ENCODE results near the gene C1S.

The C1S gene

GRCh38 chr12:7096979-7097378, 36.5 kb downstream of the C1S start:
- H3K36me3 ChIP-seq (ENCODE audit: control insufficient read depth in 2 of 2, insufficient read depth in 1 of 2, low read length in 2 of 2) = peaks cover 0 to 17% of the 10 kb centered on the region in 2 experiments; a peak in 1 of 3 replicates
- H3K27ac ChIP-seq (ENCODE audit: extremely low read depth, low read depth, low read length) = no peak overlapping the region
- no peaks in the 10 kb centered on the region for H3K9me3 ChIP-seq (ENCODE audit: control insufficient read depth, insufficient read depth, low read depth, low read length)
- no peaks in the 10 kb centered on the region for H3K4me1 ChIP-seq (ENCODE audit: control insufficient read depth, insufficient read depth, low read length)
- POLR2A ChIA-PET = interaction anchor here (1.0 kb wide), 1 partner anchor 152 kb away, joined by 4 read pairs; no protein-coding TSS in a partner anchor
- CTCF ChIA-PET = interaction anchor here (0.6 kb wide), 2 partner anchors 16 to 337 kb away, joined by 3 to 6 read pairs; no protein-coding TSS in a partner anchor
- TF ChIP-seq GLI4 (tag by site-specific recombination; IDR thresholded peaks at IDR 0.05) = no peak
- no peak for TF ChIP-seq ZNF707 (tag by site-specific recombination; IDR thresholded peaks at IDR 0.05)
- no peak for TF ChIP-seq AEBP2 (tag by site-specific recombination; IDR thresholded peaks at IDR 0.05; ENCODE audit: borderline replicate concordance)
- no peak for TF ChIP-seq ZBTB11 (tag by site-specific recombination; conservative IDR thresholded peaks at IDR 0.05; ENCODE audit: low read depth)
- TF ChIP-seq ZNF529 (tag by site-specific recombination; IDR thresholded peaks at IDR 0.05; ENCODE audit: insufficient replicate concordance) = no peak
- no peak for TF ChIP-seq ZNF610 (tag by site-specific recombination; IDR thresholded peaks at IDR 0.05; ENCODE audit: borderline replicate concordance)
- H3K4me3 ChIP-seq (ENCODE audit: low read depth, low read length) = no peak overlapping the region

- H3K27ac ChIP-seq (ENCODE audit: extremely low read depth, low read depth, low read length) = no peak overlapping the region
- POLR2A ChIA-PET = no interaction called here
- no peaks in the 10 kb centered on the region for H3K9me3 ChIP-seq (ENCODE audit: control insufficient read depth, insufficient read depth, low read depth, low read length)
These were observed 38.9 kb downstream of the C1S start for GRCh38 chr12:7099290-7099996.

More at GRCh38 chr12:7099290-7099996, 38.9 kb downstream of the C1S start:
- CTCF ChIA-PET = interaction anchor here (0.6 to 4.6 kb wide), 3 partner anchors 9 to 45 kb away, joined by 3 to 32 read pairs (median 4); no protein-coding TSS in a partner anchor
- TF ChIP-seq ZNF530 (tag by site-specific recombination; IDR thresholded peaks at IDR 0.05; ENCODE audit: low read depth) (no peak), PRDM10 (tag by site-specific recombination; IDR thresholded peaks at IDR 0.05) (no peak), ZNF473 (tag by site-specific recombination; IDR thresholded peaks at IDR 0.05) (no peak), ZNF560 (tag by site-specific recombination; IDR thresholded peaks at IDR 0.05; ENCODE audit: borderline replicate concordance) (no peak), ZNF529 (tag by site-specific recombination; IDR thresholded peaks at IDR 0.05; ENCODE audit: insufficient replicate concordance) (no peak), ZNF394 (tag by site-specific recombination; IDR thresholded peaks at IDR 0.05; ENCODE audit: borderline replicate concordance) (no peak), ZNF521 (tag by site-specific recombination; IDR thresholded peaks at IDR 0.05) (no peak), ZNF654 (tag by site-specific recombination; IDR thresholded peaks at IDR 0.05; ENCODE audit: low read depth) (no peak), ZNF140 (tag by site-specific recombination; IDR thresholded peaks at IDR 0.05) (no peak), ZNF366 (tag by site-specific recombination; conservative IDR thresholded peaks at IDR 0.05) (no peak), ZFP37 (tag by site-specific recombination; IDR thresholded peaks at IDR 0.05) (no peak), TSHZ1 (tag by site-specific recombination; IDR thresholded peaks at IDR 0.05; ENCODE audit: borderline replicate concordance) (no peak), SP3 (tag by site-specific recombination; IDR thresholded peaks at IDR 0.05) (no peak), ZNF555 (tag by site-specific recombination; conservative IDR thresholded peaks at IDR 0.05) (no peak)
- peaks cover 0 to 24% of the 10 kb centered on the region in 2 experiments; a peak in 1 of 3 replicates for H3K36me3 ChIP-seq (ENCODE audit: control insufficient read depth in 2 of 2, insufficient read depth in 1 of 2, low read length in 2 of 2)
- no peaks in the 10 kb centered on the region for H3K4me1 ChIP-seq (ENCODE audit: control insufficient read depth, insufficient read depth, low read length)
- H3K4me3 ChIP-seq (ENCODE audit: low read depth, low read length) = no peak overlapping the region

Data from HEK293 (cell line).